ENCODE data around the gene RPL22. TPM values are rescaled to one million over a fixed set of nuclear protein-coding genes. Genes with fewer than 3 reads are reported as not detected.

RPL22 gene
- total RNA-seq, 1 experiment from 2014 or later, result 441 TPM

- no peak for TF ChIP-seq NR1H2 (CRISPR knock-in tag; IDR thresholded peaks at IDR 0.05)
- no peak for TF ChIP-seq MYBL2 (CRISPR knock-in tag; IDR thresholded peaks at IDR 0.05)
- TF ChIP-seq RELA (CRISPR knock-in tag; IDR thresholded peaks at IDR 0.05; ENCODE audit: borderline replicate concordance), result no peak
- no peak for TF ChIP-seq ZNF532 (CRISPR knock-in tag; IDR thresholded peaks at IDR 0.05; ENCODE audit: borderline replicate concordance)
These were observed 21.6 kb downstream of the RPL22 start (continued) for GRCh38 chr1:6177681-6178380.

- H3K9me3 Mint-ChIP-seq, result no peaks in the 10 kb centered on the region
- H3K27me3 Mint-ChIP-seq (ENCODE audit: low read depth), result peaks cover 44% of the 10 kb centered on the region
- ATAC-seq (no peak), DNase-seq (ENCODE audit: low spot score) (no peak)
- H3K27ac Mint-ChIP-seq, result no peak overlapping the region
- CTCF ChIA-PET, result interaction anchor here (0.6 to 1.5 kb wide), 6 partner anchors 9 to 135 kb away, joined by 3 to 5 read pairs (median 4); no protein-coding TSS in a partner anchor
- TF ChIP-seq RORB (CRISPR knock-in tag; IDR thresholded peaks at IDR 0.05) (no peak), GTF2I (CRISPR knock-in tag; conservative IDR thresholded peaks at IDR 0.05) (no peak), TCF7 (CRISPR knock-in tag; IDR thresholded peaks at IDR 0.05; ENCODE audit: low read depth) (no peak), ZNF416 (CRISPR knock-in tag; IDR thresholded peaks at IDR 0.05) (no peak), SMAD4 (CRISPR knock-in tag; IDR thresholded peaks at IDR 0.05) (no peak), MYBL2 (CRISPR knock-in tag; IDR thresholded peaks at IDR 0.05) (no peak), E2F4 (CRISPR knock-in tag; IDR thresholded peaks at IDR 0.05; ENCODE audit: borderline replicate concordance, low read depth) (no peak), CREB1 (CRISPR knock-in tag; IDR thresholded peaks at IDR 0.05) (no peak), NFE2L1 (CRISPR knock-in tag; IDR thresholded peaks at IDR 0.05) (no peak), TEAD1 (CRISPR knock-in tag; IDR thresholded peaks at IDR 0.05) (no peak), MLX (CRISPR knock-in tag; IDR thresholded peaks at IDR 0.05) (no peak), FOXJ3 (CRISPR knock-in tag; IDR thresholded peaks at IDR 0.05; ENCODE audit: borderline replicate concordance) (no peak), ZNF396 (CRISPR knock-in tag; IDR thresholded peaks at IDR 0.05; ENCODE audit: borderline replicate concordance) (no peak), TEAD4 (CRISPR knock-in tag; IDR thresholded peaks at IDR 0.05) (no peak), MXD4 (CRISPR knock-in tag; IDR thresholded peaks at IDR 0.05; ENCODE audit: borderline replicate concordance) (no peak)
- H3K4me1 Mint-ChIP-seq, result peaks cover 14% of the 10 kb centered on the region
- no peaks in the 10 kb centered on the region for H3K36me3 Mint-ChIP-seq
- POLR2A ChIA-PET, result no interaction called here
- no peak overlapping the region for H3K4me3 Mint-ChIP-seq
These were observed 22.6 kb downstream of the RPL22 start for GRCh38 chr1:6176779-6177178.

GRCh38 chr1:6175411-6175828, 24.0 kb downstream of the RPL22 start:
- no peak overlapping the region for H3K4me3 Mint-ChIP-seq
- no peak for ATAC-seq
- peaks cover 31% of the 10 kb centered on the region for H3K27me3 Mint-ChIP-seq (ENCODE audit: low read depth)
- CTCF ChIA-PET, result no interaction called here
- no peak overlapping the region for H3K27ac Mint-ChIP-seq
- peaks cover 3% of the 10 kb centered on the region for H3K4me1 Mint-ChIP-seq
- POLR2A ChIA-PET, result no interaction called here
- DNase-seq (ENCODE audit: low spot score), result no peak
- TF ChIP-seq ZSCAN18 (CRISPR knock-in tag; IDR thresholded peaks at IDR 0.05) (no peak), ESRRA (CRISPR knock-in tag; IDR thresholded peaks at IDR 0.05; ENCODE audit: borderline replicate concordance) (no peak)
- H3K36me3 Mint-ChIP-seq, result no peaks in the 10 kb centered on the region
- no peaks in the 10 kb centered on the region for H3K9me3 Mint-ChIP-seq
